Measurements from ENCODE around the gene MMP21. TPM values are rescaled to one million over a fixed set of nuclear protein-coding genes. Genes with fewer than 3 reads are reported as not detected.

Gene MMP21
- total and polyA plus RNA-seq, 2 donors (not counting 1 experiment from before 2014, with no cell fraction given), result 0.05 to 0.17 TPM

- Histone ChIP-seq H3K4me2 (ENCODE audit: extremely low read depth, insufficient read depth, low read length) (no peak overlapping the region), H3K36me3 (ENCODE audit: control insufficient read depth, insufficient read depth, low read length) (peaks cover 2% of the 10 kb centered on the region), H3K27ac (ENCODE audit: insufficient read depth, low read length) (no peak overlapping the region), H3K79me2 (ENCODE audit: control insufficient read depth, insufficient read depth, low read length) (no peaks in the 10 kb centered on the region), H3K4me3 (replicated peaks in 1 of 4; ENCODE audit: control extremely low read depth in 1 of 4, insufficient read depth in 1 of 4, low read depth in 3 of 4, low read length in 4 of 4) (no peak overlapping the region), H2AFZ (ENCODE audit: low read length) (no peak overlapping the region), H4K20me1 (ENCODE audit: control insufficient read depth, extremely low read depth, insufficient read depth, low read length) (no peaks in the 10 kb centered on the region), H3K9me3 (ENCODE audit: control insufficient read depth, insufficient read depth, low read depth, low read length) (no peaks in the 10 kb centered on the region), H3K27me3 (ENCODE audit: control insufficient read depth, insufficient read depth, low read length) (no peaks in the 10 kb centered on the region), H3K9ac (ENCODE audit: insufficient read depth, low read length) (no peak overlapping the region), H3K4me1 (ENCODE audit: control insufficient read depth, extremely low read depth, insufficient read depth, low read length) (no peaks in the 10 kb centered on the region)
- peak; percentile 6 to 49 for DNase-seq (ENCODE audit: low read depth in 2 of 2)
- no peak for TF ChIP-seq CTCF (conservative IDR thresholded peaks at IDR 0.05 in 1 of 2, IDR thresholded peaks at IDR 0.05 in 1 of 2; ENCODE audit: low read depth in 1 of 2, low read length in 2 of 2)
- TF ChIP-seq EZH2 (IDR thresholded peaks at IDR 0.05; ENCODE audit: low read length, missing control alignments), result no peak
Measured at GRCh38 chr10:125768219-125768855, 7.3 kb downstream of the MMP21 start.

GRCh38 chr10:125766511-125766910, 9.1 kb downstream of the MMP21 start:
- Histone ChIP-seq H3K4me3 (replicated peaks in 1 of 4; ENCODE audit: control extremely low read depth in 1 of 4, insufficient read depth in 1 of 4, low read depth in 3 of 4, low read length in 4 of 4) (no peak overlapping the region), H3K9me3 (ENCODE audit: control insufficient read depth, insufficient read depth, low read depth, low read length) (no peaks in the 10 kb centered on the region), H3K79me2 (ENCODE audit: control insufficient read depth, insufficient read depth, low read length) (no peaks in the 10 kb centered on the region), H2AFZ (ENCODE audit: low read length) (no peak overlapping the region), H4K20me1 (ENCODE audit: control insufficient read depth, extremely low read depth, insufficient read depth, low read length) (no peaks in the 10 kb centered on the region), H3K27me3 (ENCODE audit: control insufficient read depth, insufficient read depth, low read length) (no peaks in the 10 kb centered on the region), H3K27ac (ENCODE audit: insufficient read depth, low read length) (no peak overlapping the region), H3K36me3 (ENCODE audit: control insufficient read depth, insufficient read depth, low read length) (peaks cover 4% of the 10 kb centered on the region), H3K4me1 (ENCODE audit: control insufficient read depth, extremely low read depth, insufficient read depth, low read length) (no peaks in the 10 kb centered on the region), H3K4me2 (ENCODE audit: extremely low read depth, insufficient read depth, low read length) (no peak overlapping the region), H3K9ac (ENCODE audit: insufficient read depth, low read length) (no peak overlapping the region)
- DNase-seq (ENCODE audit: low read depth in 2 of 2), result no peak
- TF ChIP-seq EZH2 (IDR thresholded peaks at IDR 0.05; ENCODE audit: low read length, missing control alignments), result no peak

- Histone ChIP-seq H3K4me3 (replicated peaks in 1 of 4; ENCODE audit: control extremely low read depth in 1 of 4, insufficient read depth in 1 of 4, low read depth in 3 of 4, low read length in 4 of 4) (no peak overlapping the region), H3K79me2 (ENCODE audit: control insufficient read depth, insufficient read depth, low read length) (no peaks in the 10 kb centered on the region), H3K36me3 (ENCODE audit: control insufficient read depth, insufficient read depth, low read length) (peaks cover 4% of the 10 kb centered on the region), H2AFZ (ENCODE audit: low read length) (no peak overlapping the region), H4K20me1 (ENCODE audit: control insufficient read depth, extremely low read depth, insufficient read depth, low read length) (no peaks in the 10 kb centered on the region), H3K9me3 (ENCODE audit: control insufficient read depth, insufficient read depth, low read depth, low read length) (no peaks in the 10 kb centered on the region), H3K4me2 (ENCODE audit: extremely low read depth, insufficient read depth, low read length) (no peak overlapping the region), H3K9ac (ENCODE audit: insufficient read depth, low read length) (no peak overlapping the region), H3K27ac (ENCODE audit: insufficient read depth, low read length) (no peak overlapping the region), H3K4me1 (ENCODE audit: control insufficient read depth, extremely low read depth, insufficient read depth, low read length) (no peaks in the 10 kb centered on the region), H3K27me3 (ENCODE audit: control insufficient read depth, insufficient read depth, low read length) (no peaks in the 10 kb centered on the region)
- no peak for TF ChIP-seq CTCF (conservative IDR thresholded peaks at IDR 0.05 in 1 of 2, IDR thresholded peaks at IDR 0.05 in 1 of 2; ENCODE audit: low read depth in 1 of 2, low read length in 2 of 2)
- TF ChIP-seq EZH2 (IDR thresholded peaks at IDR 0.05; ENCODE audit: low read length, missing control alignments), result no peak
- DNase-seq (ENCODE audit: low read depth in 2 of 2), result no peak
Measured at GRCh38 chr10:125765835-125766234, 9.8 kb downstream of the MMP21 start.
